ENCODE measurements around the gene NHLRC3. TPM values are rescaled to one million over a fixed set of nuclear protein-coding genes. Genes with fewer than 3 reads are reported as not detected.
"Not testable (repeated sequence)": the region's sequence is repeated elsewhere in the genome, so short reads cannot be mapped to it uniquely, and the experiment has no call there.

The NHLRC3 gene
- total RNA-seq, 1 donor from 2014 or later = 24.4 TPM

DNA sequence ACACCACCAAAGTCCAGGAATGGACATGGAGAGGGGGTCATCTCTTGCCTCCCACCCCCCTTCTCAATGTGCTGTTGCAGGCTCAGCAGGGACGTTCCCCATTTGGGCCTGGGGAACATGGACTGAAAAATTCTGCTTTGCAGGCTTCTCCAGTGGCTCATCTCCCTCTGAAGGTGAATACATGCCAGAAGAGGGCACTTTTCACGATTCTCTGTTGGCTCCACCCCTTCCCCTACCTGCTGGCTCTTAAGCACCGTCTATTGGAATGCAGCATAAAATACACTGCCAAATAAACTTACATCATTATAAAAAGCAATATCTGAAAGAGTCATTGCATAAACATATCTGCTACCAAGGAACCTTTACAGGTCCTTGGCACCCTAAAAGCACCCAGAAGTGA lies 35.7 kb downstream of the NHLRC3 start:
- H3K36me3 Mint-ChIP-seq (ENCODE audit: low read depth) = no peaks in the 10 kb centered on the region
- no peak overlapping the region for H3K4me3 Mint-ChIP-seq
- TF ChIP-seq, protein P1, sequence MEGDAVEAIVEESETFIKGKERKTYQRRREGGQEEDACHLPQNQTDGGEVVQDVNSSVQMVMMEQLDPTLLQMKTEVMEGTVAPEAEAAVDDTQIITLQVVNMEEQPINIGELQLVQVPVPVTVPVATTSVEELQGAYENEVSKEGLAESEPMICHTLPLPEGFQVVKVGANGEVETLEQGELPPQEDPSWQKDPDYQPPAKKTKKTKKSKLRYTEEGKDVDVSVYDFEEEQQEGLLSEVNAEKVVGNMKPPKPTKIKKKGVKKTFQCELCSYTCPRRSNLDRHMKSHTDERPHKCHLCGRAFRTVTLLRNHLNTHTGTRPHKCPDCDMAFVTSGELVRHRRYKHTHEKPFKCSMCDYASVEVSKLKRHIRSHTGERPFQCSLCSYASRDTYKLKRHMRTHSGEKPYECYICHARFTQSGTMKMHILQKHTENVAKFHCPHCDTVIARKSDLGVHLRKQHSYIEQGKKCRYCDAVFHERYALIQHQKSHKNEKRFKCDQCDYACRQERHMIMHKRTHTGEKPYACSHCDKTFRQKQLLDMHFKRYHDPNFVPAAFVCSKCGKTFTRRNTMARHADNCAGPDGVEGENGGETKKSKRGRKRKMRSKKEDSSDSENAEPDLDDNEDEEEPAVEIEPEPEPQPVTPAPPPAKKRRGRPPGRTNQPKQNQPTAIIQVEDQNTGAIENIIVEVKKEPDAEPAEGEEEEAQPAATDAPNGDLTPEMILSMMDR (conservative IDR thresholded peaks at IDR 0.05) = no peak
- H3K27me3 Mint-ChIP-seq (ENCODE audit: low read depth) = no peaks in the 10 kb centered on the region
- H3K27ac Mint-ChIP-seq (ENCODE audit: unreplicated experiment) = no peak overlapping the region
- H3K9me3 Mint-ChIP-seq = peaks cover 5% of the 10 kb centered on the region
- no peak for DNase-seq (ENCODE audit: low read depth, low spot score)
- no peaks in the 10 kb centered on the region for H3K4me1 Mint-ChIP-seq

DNA sequence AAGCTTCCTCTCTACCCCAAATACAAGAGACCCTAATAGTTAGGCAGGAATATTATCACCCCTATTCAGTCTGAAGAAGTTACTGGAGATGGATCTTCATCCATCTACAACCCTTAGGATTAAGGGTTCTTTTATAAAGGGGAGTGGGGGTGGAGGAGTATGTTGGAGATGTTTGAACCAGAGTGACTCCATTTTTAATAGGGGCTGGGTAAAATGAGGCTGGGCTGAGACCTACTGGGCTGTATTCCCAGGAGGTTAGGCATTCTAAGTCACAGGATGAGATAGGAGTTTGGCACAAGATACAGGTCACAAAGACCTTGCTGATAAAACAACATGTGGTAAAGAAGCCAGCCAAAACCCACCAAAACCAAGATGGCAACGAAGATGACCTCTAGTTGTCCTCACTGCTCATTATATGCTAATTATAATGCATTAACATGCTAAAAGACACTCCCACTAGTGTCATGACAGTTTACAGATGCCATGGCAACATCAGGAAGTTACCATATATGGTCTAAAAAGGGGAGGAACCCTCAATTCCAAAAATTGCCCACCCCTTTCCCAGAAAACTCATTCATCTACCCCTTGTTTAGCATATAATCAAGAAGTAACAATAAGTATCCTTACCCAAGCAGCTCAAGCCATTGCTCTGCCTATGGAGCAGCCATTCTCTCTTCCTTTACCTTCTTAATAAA lies 48.1 kb downstream of the NHLRC3 start:
- not testable (repeated sequence) for DNase-seq (ENCODE audit: low read depth, low spot score); H3K27ac Mint-ChIP-seq (ENCODE audit: unreplicated experiment); H3K27me3 Mint-ChIP-seq (ENCODE audit: low read depth); H3K4me3 Mint-ChIP-seq; H3K36me3 Mint-ChIP-seq (ENCODE audit: low read depth); H3K4me1 Mint-ChIP-seq; H3K9me3 Mint-ChIP-seq

DNA sequence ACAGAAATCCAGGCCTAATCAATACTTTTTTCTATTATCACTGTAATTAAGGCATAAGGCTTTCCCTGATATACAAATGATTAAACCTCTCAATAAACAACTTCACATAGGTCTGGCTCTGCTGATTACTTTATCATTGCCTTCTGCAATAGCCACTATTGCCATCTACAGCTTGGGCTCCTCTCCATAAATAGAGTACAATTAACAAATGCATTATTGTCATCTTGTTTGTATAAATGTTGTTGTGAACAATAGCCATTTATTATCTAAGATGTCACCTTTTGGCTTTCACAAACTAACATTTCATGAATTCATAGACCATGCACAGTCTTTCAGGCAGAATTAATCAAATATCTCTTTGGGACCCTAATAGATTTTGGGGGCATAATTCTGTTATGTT lies 53.3 kb downstream of the NHLRC3 start:
- H3K4me3 Mint-ChIP-seq = no peak overlapping the region
- no peak for DNase-seq (ENCODE audit: low read depth, low spot score)
- H3K27ac Mint-ChIP-seq (ENCODE audit: unreplicated experiment) = no peak overlapping the region
- H3K36me3 Mint-ChIP-seq (ENCODE audit: low read depth) = no peaks in the 10 kb centered on the region
- TF ChIP-seq, protein P1 (conservative IDR thresholded peaks at IDR 0.05) = no peak
- no peaks in the 10 kb centered on the region for H3K9me3 Mint-ChIP-seq
- no peaks in the 10 kb centered on the region for H3K27me3 Mint-ChIP-seq (ENCODE audit: low read depth)
- H3K4me1 Mint-ChIP-seq = no peaks in the 10 kb centered on the region

DNA sequence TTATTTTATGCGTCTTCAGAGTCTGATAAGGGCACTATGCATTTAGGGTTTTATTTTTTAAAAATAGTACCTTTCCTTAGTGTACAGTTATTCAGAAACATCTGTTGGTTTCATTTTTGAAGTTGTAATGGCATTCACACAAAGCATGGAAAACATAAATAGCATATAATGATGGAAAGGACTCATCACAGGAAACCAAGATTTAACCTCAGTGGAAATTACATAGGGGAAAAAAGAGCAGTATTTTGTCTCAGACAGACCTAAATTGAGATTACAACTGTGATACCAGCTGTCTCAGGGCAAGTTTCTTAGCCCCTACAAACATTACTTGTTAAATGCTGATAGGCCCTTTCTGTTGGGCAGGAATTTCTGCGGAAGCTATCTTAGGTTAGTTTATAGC lies 57.2 kb downstream of the NHLRC3 start:
- H3K36me3 Mint-ChIP-seq (ENCODE audit: low read depth) = no peaks in the 10 kb centered on the region
- H3K4me3 Mint-ChIP-seq = no peak overlapping the region
- TF ChIP-seq, protein P1 (conservative IDR thresholded peaks at IDR 0.05) = no peak

DNA sequence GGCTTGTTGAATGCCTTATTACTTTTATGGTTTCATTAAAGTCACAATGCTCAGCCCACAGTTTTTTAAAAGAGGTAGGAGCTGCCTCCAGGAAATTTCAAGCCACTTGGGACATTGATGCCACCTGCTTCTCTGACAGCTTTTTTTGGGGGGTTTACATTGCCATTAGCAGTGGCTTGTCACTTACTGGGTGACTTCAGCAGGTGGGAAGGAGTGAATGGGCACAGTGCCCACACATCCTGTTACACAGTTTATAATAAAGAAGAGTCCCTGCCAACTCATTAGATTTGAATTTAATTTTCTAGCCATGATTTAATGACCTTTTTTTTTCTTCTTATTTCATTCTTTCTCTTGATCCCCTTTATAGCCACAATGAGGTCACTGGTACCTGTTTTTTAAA lies 61.0 kb downstream of the NHLRC3 start:
- H3K36me3 Mint-ChIP-seq (ENCODE audit: low read depth) = no peaks in the 10 kb centered on the region

More for the DNA sequence above, 57.2 kb downstream of the NHLRC3 start:
- no peaks in the 10 kb centered on the region for H3K27me3 Mint-ChIP-seq (ENCODE audit: low read depth)
- no peak for DNase-seq (ENCODE audit: low read depth, low spot score)
- no peak overlapping the region for H3K27ac Mint-ChIP-seq (ENCODE audit: unreplicated experiment)
- H3K9me3 Mint-ChIP-seq = no peaks in the 10 kb centered on the region
- no peaks in the 10 kb centered on the region for H3K4me1 Mint-ChIP-seq

More for the DNA sequence above, 61.0 kb downstream of the NHLRC3 start:
- Mint-ChIP-seq H3K9me3 (no peaks in the 10 kb centered on the region), H3K27ac (ENCODE audit: unreplicated experiment) (no peak overlapping the region), H3K27me3 (ENCODE audit: low read depth) (no peaks in the 10 kb centered on the region), H3K4me3 (no peak overlapping the region), H3K4me1 (peaks cover 12% of the 10 kb centered on the region)
- TF ChIP-seq, protein P1 (conservative IDR thresholded peaks at IDR 0.05) = no peak
- DNase-seq (ENCODE audit: low read depth, low spot score) = no peak

Other genes with a start within 250 kb of the NHLRC3 start
- not detected in 2 replicates for gene STOML3, start 47.6 kb upstream of the NHLRC3 start, total RNA-seq
- 67.3 and 67.4 TPM in 2 replicates for gene PROSER1, start 367 bp upstream of the NHLRC3 start, total RNA-seq

Measured in neural crest cell (in vitro differentiated cells).